ENCODE data around the gene MAP4K3.

- TF ChIP-seq MAX (IDR thresholded peaks at IDR 0.05; ENCODE audit: low read depth, low read length) (no peak), CTCF (IDR thresholded peaks at IDR 0.05; ENCODE audit: low read depth, low read length) (no peak), POLR2A (IDR thresholded peaks at IDR 0.05; ENCODE audit: extremely low read depth, insufficient read length) (no peak), MYC (IDR thresholded peaks at IDR 0.05; ENCODE audit: low read depth, low read length) (no peak)
Measured at GRCh38 chr2:39203382-39203781, 233.7 kb downstream of the MAP4K3 start.
